OCI-LY1 (cell line): ENCODE data around the gene DNAJC28.

Experiments used
- H2AFZ ChIP-seq: fragments of 200-600 bp; sonication (generic), shearing (Covaris generic); 2 replicates; pipeline ENCODE4 v1.6.0; 2014; ENCODE audit warnings: antibody characterized with exemption, mild to moderate bottlenecking, low read length
- H3F3A ChIP-seq: fragments of 200-600 bp; sonication (generic), shearing (Covaris generic); 2 replicates; pipeline ENCODE4 v1.6.0; 2014; ENCODE audit warnings: mild to moderate bottlenecking, antibody characterized with exemption, low read length, moderate library complexity; ENCODE audit not compliant: insufficient read depth
- H3K27ac ChIP-seq: fragments of 200-600 bp; sonication (generic); 2 replicates; pipeline ENCODE4 v1.5.1; 2014; ENCODE audit warnings: low read length, mixed run types, mild to moderate bottlenecking, low read depth; ENCODE audit not compliant: poor library complexity, severe bottlenecking
- H3K27me3 ChIP-seq: fragments of 200-600 bp; sonication (generic); 2 replicates; pipeline ENCODE4 v1.6.0; 2014; ENCODE audit warnings: antibody characterized with exemption, mild to moderate bottlenecking, low read length, moderate library complexity; ENCODE audit not compliant: insufficient read depth
- H3K36me3 ChIP-seq: fragments of 200-600 bp; sonication (generic); 2 replicates; pipeline ENCODE4 v1.6.1; 2014; ENCODE audit warnings: mild to moderate bottlenecking, antibody characterized with exemption, low read length, moderate library complexity, mixed read lengths; ENCODE audit not compliant: insufficient read depth
- H3K4me1 ChIP-seq: fragments of 200-600 bp; sonication (generic); 2 replicates; pipeline ENCODE4 v1.5.1; 2014; ENCODE audit warnings: mild to moderate bottlenecking, low read length, moderate library complexity; ENCODE audit not compliant: insufficient read depth, severe bottlenecking
- H3K4me2 ChIP-seq: fragments of 200-600 bp; sonication (generic), shearing (Covaris generic); 2 replicates; pipeline ENCODE4 v1.6.1; 2014; ENCODE audit warnings: low read length
- H3K4me3 ChIP-seq: fragments of 200-600 bp; sonication (generic); 2 replicates; pipeline ENCODE4 v1.5.1; 2014; ENCODE audit warnings: low read length, low read depth, mild to moderate bottlenecking, mixed read lengths; ENCODE audit not compliant: poor library complexity, severe bottlenecking
- H3K79me2 ChIP-seq: fragments of 200-600 bp; shearing (Covaris generic); 2 replicates; pipeline ENCODE4 v1.6.1; 2016; ENCODE audit warnings: mixed run types, low read length, mixed read lengths; ENCODE audit not compliant: insufficient read depth
- H3K9ac ChIP-seq: fragments of 200-600 bp; sonication (generic), shearing (Covaris generic); 2 replicates; pipeline ENCODE4 v1.6.1; 2014; ENCODE audit warnings: mild to moderate bottlenecking, low read length, mixed read lengths
- H3K9me2 ChIP-seq: fragments of 200-600 bp; sonication (generic), shearing (Covaris generic); 2 replicates; pipeline ENCODE4 v1.6.1; 2014; ENCODE audit warnings: low read depth, mild to moderate bottlenecking, low read length, mixed read lengths
- H3K9me3 ChIP-seq: fragments of 200-600 bp; shearing (Covaris generic); 2 replicates; pipeline ENCODE4 v1.6.1; 2014; ENCODE audit warnings: low read length, mixed read lengths
- H4K20me1 ChIP-seq: fragments of 200-600 bp; sonication (generic), shearing (Covaris generic); 2 replicates; pipeline ENCODE4 v1.6.0; 2016; ENCODE audit warnings: mild to moderate bottlenecking, low read length; ENCODE audit not compliant: insufficient read depth
- CTCF ChIP-seq: fragments of 200-600 bp; sonication (generic), shearing (Covaris generic); IDR thresholded peaks from 2 replicates; pipeline ENCODE4 v1.5.1; 2017; ENCODE audit warnings: mild to moderate bottlenecking, antibody characterized with exemption, low read length, moderate library complexity, mixed read lengths
- EZH2 ChIP-seq: fragments of 200-600 bp; sonication (generic), shearing (Covaris generic); IDR thresholded peaks from 2 replicates; pipeline ENCODE4 v1.8.0; 2017; ENCODE audit warnings: borderline replicate concordance, mixed run types, mild to moderate bottlenecking, antibody characterized with exemption, low read length, moderate library complexity, mixed read lengths

Gene DNAJC28

GRCh38 chr21:33481314-33481943 is 10.1 kb downstream of the DNAJC28 start:
- Histone ChIP-seq H3K9me2 (no peaks in the 10 kb centered on the region), H2AFZ (no peak overlapping the region), H3K4me3 (no peak overlapping the region), H3K9me3 (no peaks in the 10 kb centered on the region), H3K79me2 (peaks cover 18% of the 10 kb centered on the region), H3K27me3 (no peaks in the 10 kb centered on the region), H3K4me2 (no peak overlapping the region), H3K9ac (no peak overlapping the region), H3K36me3 (no peaks in the 10 kb centered on the region), H3F3A (no peaks in the 10 kb centered on the region), H4K20me1 (no peaks in the 10 kb centered on the region), H3K4me1 (peaks cover 13% of the 10 kb centered on the region), H3K27ac (no peak overlapping the region)
- TF ChIP-seq EZH2 (no peak), CTCF (no peak)

- no peaks in the 10 kb centered on the region for H3K9me2 ChIP-seq
- H3K4me1 ChIP-seq = peaks cover 13% of the 10 kb centered on the region
- no peaks in the 10 kb centered on the region for H3K36me3 ChIP-seq
- H3K9me3 ChIP-seq = no peaks in the 10 kb centered on the region
- TF ChIP-seq EZH2 (no peak), CTCF (no peak)
- H3K79me2 ChIP-seq = peaks cover 18% of the 10 kb centered on the region
- peak overlapping the region; percentile 56 for H3K4me2 ChIP-seq
- no peaks in the 10 kb centered on the region for H4K20me1 ChIP-seq
- H3K9ac ChIP-seq = peak overlapping the region; percentile 69
- H3K27me3 ChIP-seq = no peaks in the 10 kb centered on the region
- no peak overlapping the region for H3K27ac ChIP-seq
- no peaks in the 10 kb centered on the region for H3F3A ChIP-seq
- no peak overlapping the region; the same call in 1 of the 2 replicates for H2AFZ ChIP-seq
- peak overlapping the region; percentile 71 for H3K4me3 ChIP-seq
Measured at GRCh38 chr21:33480481-33481103, 10.9 kb downstream of the DNAJC28 start.

GRCh38 chr21:33479679-33480480 is 11.6 kb downstream of the DNAJC28 start, which contains the start of gene TMEM50B:
TSS of gene TMEM50B (minus strand) at chr21:33479974. CDS start at chr21:33468885, 11,089 bp downstream.
- Histone ChIP-seq H3K4me2 (peak within 1 kb of the TSS; percentile 97), H3K79me2 (peaks cover 18% of the 10 kb centered on the region), H3K27ac (peak within 1 kb of the TSS; percentile 49), H4K20me1 (no peaks in the 10 kb centered on the region), H3K9ac (peak within 1 kb of the TSS; percentile 69), H3F3A (no peaks in the 10 kb centered on the region), H3K4me1 (peaks cover 13% of the 10 kb centered on the region), H2AFZ (no peak within 1 kb of the TSS; the same call in 1 of the 2 replicates), H3K9me3 (no peaks in the 10 kb centered on the region), H3K9me2 (no peaks in the 10 kb centered on the region), H3K4me3 (peak within 1 kb of the TSS; percentile 71), H3K27me3 (no peaks in the 10 kb centered on the region), H3K36me3 (no peaks in the 10 kb centered on the region)
- 0 out of 2 replicates have a peak, but pooled peaks have one; percentile 26 for TF ChIP-seq CTCF
- no peak for TF ChIP-seq EZH2
